H9 (cell line): ENCODE measurements around the gene MILR1. TPM values are rescaled to one million over a fixed set of nuclear protein-coding genes. Genes with fewer than 3 reads are reported as not detected.

ENCODE experiments used
- DNase-seq: peaks from one replicate; pipeline ENCODE4 v3.0.0-alpha.2; 2017
- H2AFZ ChIP-seq: one replicate; pipeline ENCODE4 v1.6.1; 2013; ENCODE audit warnings: mild to moderate bottlenecking, low read length, control low read depth, moderate library complexity
- H2AK5ac ChIP-seq: 2 replicates; pipeline ENCODE4 v1.6.1; 2013; ENCODE audit warnings: low read length, control low read depth, mixed read lengths; ENCODE audit not compliant: insufficient read length
- H2BK120ac ChIP-seq: one replicate; pipeline ENCODE4 v1.6.1; 2013; ENCODE audit warnings: low read depth, mild to moderate bottlenecking, low read length, control low read depth, inconsistent platforms; ENCODE audit not compliant: poor library complexity, severe bottlenecking
- H2BK12ac ChIP-seq: 2 replicates; pipeline ENCODE4 v1.6.1; 2013; ENCODE audit warnings: low read length, control low read depth, mixed read lengths, low read depth; ENCODE audit not compliant: insufficient read length
- H2BK15ac ChIP-seq: 2 replicates; pipeline ENCODE4 v1.6.1; 2013; ENCODE audit warnings: low read depth, low read length, control low read depth
- H2BK20ac ChIP-seq: one replicate; pipeline ENCODE4 v1.6.1; 2013; ENCODE audit warnings: low read depth, mild to moderate bottlenecking, low read length, control low read depth, inconsistent platforms; ENCODE audit not compliant: poor library complexity, severe bottlenecking
- H2BK5ac ChIP-seq: 2 replicates; pipeline ENCODE4 v1.6.1; 2013; ENCODE audit warnings: low read length, control low read depth, mixed read lengths; ENCODE audit not compliant: insufficient read length
- H3K14ac ChIP-seq: 2 replicates; pipeline ENCODE4 v1.6.1; 2013; ENCODE audit warnings: low read length, control low read depth; ENCODE audit not compliant: insufficient read depth
- H3K18ac ChIP-seq: 2 replicates; pipeline ENCODE4 v1.6.1; 2013; ENCODE audit warnings: low read depth, mild to moderate bottlenecking, mixed read lengths, low read length, control low read depth; ENCODE audit not compliant: insufficient read length
- H3K23ac ChIP-seq: 2 replicates; pipeline ENCODE4 v1.6.1; 2013; ENCODE audit warnings: low read length, control low read depth, mixed read lengths, low read depth; ENCODE audit not compliant: insufficient read length
- H3K23me2 ChIP-seq: 2 replicates; pipeline ENCODE4 v1.6.1; 2013; ENCODE audit warnings: low read depth, mild to moderate bottlenecking, mixed read lengths, low read length, control low read depth; ENCODE audit not compliant: insufficient read length, poor library complexity, severe bottlenecking
- H3K27ac ChIP-seq: 2 replicates; pipeline ENCODE4 v1.5.1; 2013; ENCODE audit warnings: low read length, control low read depth, mixed read lengths, low read depth; ENCODE audit not compliant: insufficient read length
- H3K27me3 ChIP-seq: 2 replicates; pipeline ENCODE4 v1.6.1; 2013; ENCODE audit warnings: low read length, control low read depth, inconsistent platforms; ENCODE audit not compliant: insufficient read depth
- H3K4ac ChIP-seq: 2 replicates; pipeline ENCODE4 v1.6.1; 2013; ENCODE audit warnings: low read depth, mild to moderate bottlenecking, control low read depth, inconsistent platforms, low read length, moderate library complexity
- H3K4me1 ChIP-seq: 2 replicates; pipeline ENCODE4 v1.6.1; 2013; ENCODE audit warnings: low read length, control low read depth, inconsistent platforms; ENCODE audit not compliant: insufficient read depth
- H3K4me2 ChIP-seq: 2 replicates; pipeline ENCODE4 v1.6.1; 2013; ENCODE audit warnings: low read length, control low read depth, mixed read lengths; ENCODE audit not compliant: insufficient read length, insufficient read depth
- H3K56ac ChIP-seq: 2 replicates; pipeline ENCODE4 v1.6.1; 2013; ENCODE audit warnings: low read depth, mild to moderate bottlenecking, mixed read lengths, low read length, control low read depth; ENCODE audit not compliant: insufficient read length
- H3K79me1 ChIP-seq: 2 replicates; pipeline ENCODE4 v1.6.1; 2013; ENCODE audit warnings: low read depth, mild to moderate bottlenecking, moderate library complexity, low read length, control low read depth, inconsistent platforms; ENCODE audit not compliant: insufficient read depth, poor library complexity, severe bottlenecking
- H3K79me2 ChIP-seq: 2 replicates; pipeline ENCODE4 v1.6.1; 2013; ENCODE audit warnings: low read length, control low read depth, inconsistent platforms; ENCODE audit not compliant: insufficient read depth
- H3K9ac ChIP-seq: 2 replicates; pipeline ENCODE4 v1.6.1; 2013; ENCODE audit warnings: low read length, control low read depth, mixed read lengths; ENCODE audit not compliant: insufficient read length; ENCODE audit errors: extremely low read depth
- H3K9me3 ChIP-seq: one replicate; pipeline ENCODE4 v1.6.1; 2013; ENCODE audit warnings: low read depth, low read length, inconsistent platforms; ENCODE audit not compliant: control insufficient read depth
- H3T11ph ChIP-seq: one replicate; pipeline ENCODE4 v1.6.1; 2013; ENCODE audit warnings: mild to moderate bottlenecking, low read length, control low read depth, inconsistent platforms
- H4K20me1 ChIP-seq: one replicate; pipeline ENCODE4 v1.6.1; 2013; ENCODE audit not compliant: control insufficient read depth, insufficient read length, insufficient read depth
- H4K5ac ChIP-seq: 2 replicates; pipeline ENCODE4 v1.6.1; 2013; ENCODE audit warnings: low read depth, mild to moderate bottlenecking, mixed read lengths, low read length, control low read depth; ENCODE audit not compliant: insufficient read length
- H4K8ac ChIP-seq: replicated peaks from 2 replicates; pipeline ENCODE4 v1.6.1; 2013; ENCODE audit warnings: low read length, control low read depth, mixed read lengths, low read depth; ENCODE audit not compliant: insufficient read length
- H4K91ac ChIP-seq: 2 replicates; pipeline ENCODE4 v1.6.1; 2013; ENCODE audit warnings: low read depth, mild to moderate bottlenecking, moderate library complexity, mixed read lengths, low read length, control low read depth; ENCODE audit not compliant: insufficient read length
- H3K27ac Mint-ChIP-seq, 3 experiments: 2 replicates in 2 of 3; 3 replicates in 1 of 3; pipeline ENCODE4 v1.8.0; 2020 to 2021; ENCODE audit warnings: mixed read lengths in 3 of 3, mild to moderate bottlenecking in 1 of 3, moderate library complexity in 1 of 3
- H3K27me3 Mint-ChIP-seq: 2 replicates; pipeline ENCODE4 v1.8.0; 2021; ENCODE audit warnings: low read depth, mild to moderate bottlenecking, moderate library complexity, mixed read lengths
- H3K36me3 Mint-ChIP-seq, 3 experiments: 2 replicates in 2 of 3; 3 replicates in 1 of 3; pipeline ENCODE4 v1.8.0; 2020 to 2021; ENCODE audit warnings: low read depth in 3 of 3, mixed read lengths in 3 of 3; ENCODE audit not compliant: insufficient read depth in 1 of 3
- H3K4me1 Mint-ChIP-seq, 2 experiments: 2 replicates each; pipeline ENCODE4 v1.8.0; 2020; ENCODE audit warnings: mixed read lengths in 2 of 2
- H3K4me3 Mint-ChIP-seq, 2 experiments: 2 replicates in 1 of 2; 3 replicates in 1 of 2; pipeline ENCODE4 v1.8.0; 2020 to 2021; ENCODE audit warnings: mild to moderate bottlenecking in 2 of 2, mixed read lengths in 2 of 2, moderate library complexity in 1 of 2
- H3K9me3 Mint-ChIP-seq, 2 experiments: 2 replicates in 1 of 2; 3 replicates in 1 of 2; pipeline ENCODE4 v1.8.0; 2020; ENCODE audit warnings: mild to moderate bottlenecking in 2 of 2, mixed read lengths in 2 of 2, moderate library complexity in 1 of 2
- WGBS: extraction: QIAGEN DNeasy Blood & Tissue Kit; methylation state at CpG from one replicate; pipeline ENCODE4 v1.1.7; 2013; ENCODE audit warnings: missing lambda C conversion rate, low lambda C conversion rate, mixed read lengths; ENCODE audit not compliant: insufficient read length; ENCODE audit errors: extremely low coverage; 5-methylcytosine and 5-hydroxymethylcytosine counted together
- total RNA-seq: library from RNA; stranded (reverse); gene quantifications from 2 replicates; pipeline ENCODE4 v1.2.1, GENCODE V29; 2021
- TF ChIP-seq, protein P1 (sequence below): fragments of 200-600 bp; sonication (generic); conservative IDR thresholded peaks from 3 replicates; pipeline ENCODE4 v1.8.0; 2021; ENCODE audit warnings: antibody characterized with exemption, mild to moderate bottlenecking

Gene MILR1
- total RNA-seq, 1 experiment from 2014 or later: not detected

DNA sequence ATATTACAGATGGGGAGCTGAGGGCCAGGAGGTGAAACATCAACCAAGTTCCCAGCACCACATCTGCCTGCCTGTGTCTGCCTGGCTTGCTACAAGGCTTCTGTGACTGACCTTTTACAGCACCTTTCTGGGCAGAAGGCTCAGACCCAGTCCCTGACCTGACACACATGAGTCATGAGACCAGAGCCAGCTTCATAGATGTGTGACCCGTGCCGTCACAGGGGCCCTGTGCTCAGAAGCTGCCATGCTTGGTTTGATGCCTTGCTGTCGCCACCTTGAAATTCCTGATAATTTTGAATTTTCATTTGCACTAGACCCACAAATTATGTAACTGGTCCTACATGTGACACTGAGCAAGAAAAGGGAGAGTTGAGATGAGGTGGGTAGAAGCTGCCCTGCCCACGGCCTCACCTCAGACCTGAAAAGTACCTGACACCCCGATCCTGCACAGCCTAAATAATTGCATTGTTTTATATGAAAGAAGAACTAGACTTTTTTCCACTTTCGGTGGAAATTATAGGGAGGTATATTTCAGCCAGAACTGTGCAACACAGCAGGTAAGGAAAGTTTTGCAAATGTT is 44.9 kb upstream of the MILR1 start:
- no peaks in the 10 kb centered on the region for H3K4me1 ChIP-seq
- Mint-ChIP-seq H3K9me3 (peaks cover 0 to 7% of the 10 kb centered on the region in 2 experiments; a peak in 3 of 5 replicates), H3K4me3 (no peak overlapping the region), H3K27ac (peak overlapping the region in 1 of 3 experiments; percentile 64; a peak in 1 of 7 replicates), H3K27me3 (no peaks in the 10 kb centered on the region), H3K36me3 (no peaks in the 10 kb centered on the region; a peak in 2 of 7 replicates), H3K4me1 (peaks cover 3 to 4% of the 10 kb centered on the region in 2 experiments; a peak in 1 of 4 replicates)
- H3K4me2 ChIP-seq: no peak overlapping the region
- H2AK5ac ChIP-seq: no peak overlapping the region
- no peak overlapping the region for H3K9ac ChIP-seq
- no peak overlapping the region for H2BK15ac ChIP-seq
- H3K79me2 ChIP-seq: no peaks in the 10 kb centered on the region
- H3T11ph ChIP-seq: no peak overlapping the region
- no CpG with 5 or more reads among the region's 6 CpGs for WGBS
- H2BK5ac ChIP-seq: no peak overlapping the region
- H3K23ac ChIP-seq: no peak overlapping the region
- no peak overlapping the region for H2AFZ ChIP-seq
- H3K23me2 ChIP-seq: no peaks in the 10 kb centered on the region
- H3K79me1 ChIP-seq: no peaks in the 10 kb centered on the region
- no peaks in the 10 kb centered on the region for H3K9me3 ChIP-seq
- no peak overlapping the region for H3K18ac ChIP-seq
- H3K56ac ChIP-seq: no peak overlapping the region
- TF ChIP-seq, protein P1, sequence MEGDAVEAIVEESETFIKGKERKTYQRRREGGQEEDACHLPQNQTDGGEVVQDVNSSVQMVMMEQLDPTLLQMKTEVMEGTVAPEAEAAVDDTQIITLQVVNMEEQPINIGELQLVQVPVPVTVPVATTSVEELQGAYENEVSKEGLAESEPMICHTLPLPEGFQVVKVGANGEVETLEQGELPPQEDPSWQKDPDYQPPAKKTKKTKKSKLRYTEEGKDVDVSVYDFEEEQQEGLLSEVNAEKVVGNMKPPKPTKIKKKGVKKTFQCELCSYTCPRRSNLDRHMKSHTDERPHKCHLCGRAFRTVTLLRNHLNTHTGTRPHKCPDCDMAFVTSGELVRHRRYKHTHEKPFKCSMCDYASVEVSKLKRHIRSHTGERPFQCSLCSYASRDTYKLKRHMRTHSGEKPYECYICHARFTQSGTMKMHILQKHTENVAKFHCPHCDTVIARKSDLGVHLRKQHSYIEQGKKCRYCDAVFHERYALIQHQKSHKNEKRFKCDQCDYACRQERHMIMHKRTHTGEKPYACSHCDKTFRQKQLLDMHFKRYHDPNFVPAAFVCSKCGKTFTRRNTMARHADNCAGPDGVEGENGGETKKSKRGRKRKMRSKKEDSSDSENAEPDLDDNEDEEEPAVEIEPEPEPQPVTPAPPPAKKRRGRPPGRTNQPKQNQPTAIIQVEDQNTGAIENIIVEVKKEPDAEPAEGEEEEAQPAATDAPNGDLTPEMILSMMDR: no peak
- no peak overlapping the region; the same call in 1 of the 2 replicates for H3K14ac ChIP-seq
- no peaks in the 10 kb centered on the region for H4K20me1 ChIP-seq
- H2BK12ac ChIP-seq: no peak overlapping the region
- no peak overlapping the region for H4K5ac ChIP-seq
- H2BK20ac ChIP-seq: no peak overlapping the region
- no peak overlapping the region for H2BK120ac ChIP-seq
- no peak for DNase-seq
- no peaks in the 10 kb centered on the region for H3K27me3 ChIP-seq
- no peak overlapping the region for H3K4ac ChIP-seq
- H4K8ac ChIP-seq: no peak overlapping the region
- H4K91ac ChIP-seq: no peak overlapping the region
- no peak overlapping the region for H3K27ac ChIP-seq
